B cell (primary cell): Measurements from ENCODE around the gene MANBA. TPM values are rescaled to one million over a fixed set of nuclear protein-coding genes. Genes with fewer than 3 reads are reported as not detected.

Experiments used
- ATAC-seq: fragments of 200-7000 bp; cut with Tn5 transposase; one replicate; pipeline ENCODE4 v1.10.0; 2021; ENCODE audit warnings: low read depth, mild to moderate bottlenecking, moderate number of reproducible peaks, moderate library complexity
- CTCF ChIA-PET: fragments of 350-600 bp; sonication (Branson Sonifier 250); formaldehyde crosslinking; loops from one replicate; lab custom pipeline; 2021; ENCODE audit warnings: antibody characterized with exemption, inconsistent platforms; lab: Charles Lee
- POLR2A ChIA-PET: fragments of 350-600 bp; sonication (Branson Sonifier 250); formaldehyde crosslinking; loops from one replicate; lab custom pipeline; 2021; ENCODE audit warnings: antibody characterized with exemption; lab: Charles Lee
- DNase-seq: peaks from one replicate; pipeline ENCODE4 v3.0.0; 2013
- H2AFZ ChIP-seq: 2 replicates; pipeline ENCODE4 v1.6.1; 2012; ENCODE audit warnings: mild to moderate bottlenecking, low read depth, low read length; ENCODE audit not compliant: insufficient read depth, poor library complexity, severe bottlenecking
- H3K27ac ChIP-seq, 2 donors: 1 replicate in 1 of 2; 2 replicates in 1 of 2; pipeline ENCODE4 v1.5.1; 2012 to 2013; ENCODE audit warnings: low read length in 2 of 2, mild to moderate bottlenecking in 2 of 2, moderate library complexity in 1 of 2
- H3K27me3 ChIP-seq, 4 experiments: fragments of 200-600 bp in 1 of 4; sonication (generic) in 1 of 4; replicated peaks in 1 of 4; 1 replicate in 2 of 4; 2 replicates in 2 of 4; pipeline versions ENCODE4 v1.6.1 to v1.7.0; 2013 to 2016; ENCODE audit warnings: low read length in 3 of 4, mild to moderate bottlenecking in 2 of 4, mixed read lengths in 1 of 4, moderate library complexity in 1 of 4; ENCODE audit not compliant: insufficient read depth in 4 of 4, control insufficient read depth in 3 of 4; ENCODE audit errors: control extremely low read depth in 1 of 4
- H3K36me3 ChIP-seq, 2 experiments: replicated peaks in 1 of 2; 1 replicate in 1 of 2; 2 replicates in 1 of 2; pipeline versions ENCODE4 v1.6.1 to v1.7.1; 2013; ENCODE audit warnings: low read length in 1 of 2; ENCODE audit not compliant: insufficient read depth in 2 of 2, control insufficient read depth in 1 of 2; ENCODE audit errors: control extremely low read depth in 1 of 2, extremely low read depth in 1 of 2
- H3K4me1 ChIP-seq, 2 donors: fragments of 200-600 bp in 1 of 2; sonication (generic) in 1 of 2; 1 replicate in 1 of 2; 2 replicates in 1 of 2; pipeline versions ENCODE4 v1.5.1 to v1.6.1; 2013 to 2017; ENCODE audit warnings: low read length in 2 of 2; ENCODE audit not compliant: control insufficient read depth in 2 of 2, insufficient read depth in 2 of 2
- H3K4me2 ChIP-seq: replicated peaks from 2 replicates; pipeline ENCODE3; 2012; ENCODE audit warnings: mild to moderate bottlenecking, low read depth, low read length; ENCODE audit not compliant: poor library complexity, severe bottlenecking
- H3K4me3 ChIP-seq, 5 experiments: fragments of 200-600 bp in 1 of 5; sonication (generic) in 1 of 5; 1 replicate in 3 of 5; 2 replicates in 2 of 5; pipeline versions ENCODE4 v1.5.1 to v1.7.0; 2011 to 2016; ENCODE audit warnings: low read length in 4 of 5, mild to moderate bottlenecking in 4 of 5, low read depth in 2 of 5, control low read depth in 1 of 5, moderate library complexity in 1 of 5; ENCODE audit not compliant: insufficient read depth in 1 of 5; ENCODE audit errors: control extremely low read depth in 1 of 5, extremely low read depth in 1 of 5
- H3K79me2 ChIP-seq: fragments of 200-600 bp; sonication (generic); one replicate; pipeline ENCODE4 v1.6.0; 2016; ENCODE audit warnings: low read length; ENCODE audit not compliant: control insufficient read depth, insufficient read depth
- H3K9ac ChIP-seq: fragments of 200-600 bp; sonication (generic); 2 replicates; pipeline ENCODE4 v1.6.1; 2017; ENCODE audit warnings: mild to moderate bottlenecking, low read length, moderate library complexity
- H3K9me3 ChIP-seq, 3 donors: one replicate each; pipeline versions ENCODE4 v1.6.1 to v1.7.1; 2013; ENCODE audit warnings: low read length in 2 of 3; ENCODE audit not compliant: control insufficient read depth in 2 of 3, insufficient read depth in 1 of 3; ENCODE audit errors: control extremely low read depth in 1 of 3
- H4K20me1 ChIP-seq: 2 replicates; pipeline ENCODE4 v1.6.0; 2012; ENCODE audit warnings: mild to moderate bottlenecking, low read length; ENCODE audit not compliant: insufficient read depth, control insufficient read depth, poor library complexity, severe bottlenecking
- H3K27ac Mint-ChIP-seq: one replicate; pipeline ENCODE4 v1.8.0; 2021; ENCODE audit warnings: mixed read lengths
- H3K27me3 Mint-ChIP-seq: one replicate; pipeline ENCODE4 v1.8.0; 2021; ENCODE audit warnings: mixed read lengths
- H3K4me1 Mint-ChIP-seq: one replicate; pipeline ENCODE4 v1.8.0; 2021; ENCODE audit warnings: mixed read lengths
- H3K4me3 Mint-ChIP-seq: one replicate; pipeline ENCODE4 v1.8.0; 2021; ENCODE audit warnings: mixed read lengths
- H3K9me3 Mint-ChIP-seq: one replicate; pipeline ENCODE4 v1.8.0; 2022; ENCODE audit warnings: mixed read lengths; ENCODE audit not compliant: insufficient read depth
- EZH2 ChIP-seq: IDR thresholded peaks from 2 replicates; pipeline ENCODE4 v1.6.1; 2012; ENCODE audit warnings: borderline replicate concordance, low read depth, mild to moderate bottlenecking, moderate library complexity, low read length; ENCODE audit not compliant: insufficient read depth, poor library complexity, severe bottlenecking
- WGBS: methylation state at CpG from one replicate; pipeline ENCODE4 v1.1.5; 2013; ENCODE audit warnings: missing lambda C conversion rate; ENCODE audit not compliant: insufficient coverage; 5-methylcytosine and 5-hydroxymethylcytosine counted together
- intact Hi-C: fragments of 100-400 bp; cut with micrococcal nuclease; formaldehyde crosslinking; loops from one replicate; pipeline ENCODE4 v1.10.0; 2022
- polyA plus RNA-seq: library from polyadenylated mRNA; depleted of rRNA; stranded (reverse); fragments of >200 nt; gene quantifications from 2 replicates; pipeline ENCODE4 v1.2.3, GENCODE V29; 2012
- total RNA-seq, 2 donors: library from RNA; stranded (reverse); fragments of 120-200 nt in 1 of 2; gene quantifications; 1 replicate in 1 of 2; 2 replicates in 1 of 2; pipeline versions ENCODE4 v1.2.3 to v1.2.4, GENCODE V29; 2013 to 2022
- TF ChIP-seq, protein P1 (sequence below): fragments of 200-600 bp; IDR thresholded peaks from one replicate; pipeline ENCODE4 v1.8.0; 2022; ENCODE audit warnings: antibody characterized with exemption, mild to moderate bottlenecking

MANBA gene
- total and polyA plus RNA-seq, 2 donors (not counting 1 experiment from before 2014, with no cell fraction given), result 91.6 to 119 TPM

DNA sequence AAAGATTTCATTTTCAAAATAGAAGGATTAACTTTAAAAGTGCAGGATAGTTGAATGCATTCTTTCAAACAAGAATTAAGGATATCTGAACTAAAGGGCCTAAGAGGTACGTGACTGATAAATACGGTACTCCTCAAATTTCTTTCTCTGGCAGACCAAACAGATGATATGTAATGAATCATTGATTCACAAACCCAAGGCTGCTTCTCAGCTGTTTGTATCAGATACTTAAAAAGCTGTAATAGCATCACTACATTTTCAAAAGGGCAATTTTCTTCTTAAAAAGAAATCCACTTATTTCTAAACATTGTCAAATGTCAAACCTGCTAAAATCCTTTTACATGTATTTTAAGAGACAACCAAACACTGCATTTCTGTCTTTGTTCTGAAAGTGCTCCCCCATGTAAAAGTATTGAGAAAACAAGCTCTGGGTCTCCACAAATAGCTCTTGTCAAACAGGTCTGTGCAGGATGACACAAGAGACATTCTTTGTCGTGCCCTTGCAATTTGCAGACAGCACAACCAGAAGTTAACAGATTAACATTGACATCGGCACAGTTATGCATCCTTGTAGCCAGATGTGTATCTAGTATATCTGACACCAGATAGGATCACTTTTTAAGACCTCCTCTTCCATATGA lies 82.0 kb downstream of the MANBA start:
- ATAC-seq (no peak), DNase-seq (no peak)
- Histone ChIP-seq H3K4me2 (no peak overlapping the region), H3K4me1 (no peaks in the 10 kb centered on the region), H2AFZ (no peak overlapping the region), H4K20me1 (no peaks in the 10 kb centered on the region), H3K27me3 (no peaks in the 10 kb centered on the region), H3K79me2 (no peaks in the 10 kb centered on the region), H3K27ac (no peak overlapping the region), H3K36me3 (peaks cover 6 to 26% of the 10 kb centered on the region in 2 experiments), H3K4me3 (no peak overlapping the region), H3K9ac (no peak overlapping the region), H3K9me3 (no peaks in the 10 kb centered on the region)
- POLR2A ChIA-PET, result no interaction called here
- intact Hi-C loops, result no loop called here
- Mint-ChIP-seq H3K4me3 (no peak overlapping the region), H3K27ac (no peak overlapping the region), H3K27me3 (no peaks in the 10 kb centered on the region), H3K9me3 (no peaks in the 10 kb centered on the region), H3K4me1 (no peaks in the 10 kb centered on the region)
- WGBS, result 100% methylated on average over 1 of the region's 4 CpGs
- TF ChIP-seq, protein P1, sequence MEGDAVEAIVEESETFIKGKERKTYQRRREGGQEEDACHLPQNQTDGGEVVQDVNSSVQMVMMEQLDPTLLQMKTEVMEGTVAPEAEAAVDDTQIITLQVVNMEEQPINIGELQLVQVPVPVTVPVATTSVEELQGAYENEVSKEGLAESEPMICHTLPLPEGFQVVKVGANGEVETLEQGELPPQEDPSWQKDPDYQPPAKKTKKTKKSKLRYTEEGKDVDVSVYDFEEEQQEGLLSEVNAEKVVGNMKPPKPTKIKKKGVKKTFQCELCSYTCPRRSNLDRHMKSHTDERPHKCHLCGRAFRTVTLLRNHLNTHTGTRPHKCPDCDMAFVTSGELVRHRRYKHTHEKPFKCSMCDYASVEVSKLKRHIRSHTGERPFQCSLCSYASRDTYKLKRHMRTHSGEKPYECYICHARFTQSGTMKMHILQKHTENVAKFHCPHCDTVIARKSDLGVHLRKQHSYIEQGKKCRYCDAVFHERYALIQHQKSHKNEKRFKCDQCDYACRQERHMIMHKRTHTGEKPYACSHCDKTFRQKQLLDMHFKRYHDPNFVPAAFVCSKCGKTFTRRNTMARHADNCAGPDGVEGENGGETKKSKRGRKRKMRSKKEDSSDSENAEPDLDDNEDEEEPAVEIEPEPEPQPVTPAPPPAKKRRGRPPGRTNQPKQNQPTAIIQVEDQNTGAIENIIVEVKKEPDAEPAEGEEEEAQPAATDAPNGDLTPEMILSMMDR, result no peak
- TF ChIP-seq EZH2, result no peak
- CTCF ChIA-PET, result no interaction called here

DNA sequence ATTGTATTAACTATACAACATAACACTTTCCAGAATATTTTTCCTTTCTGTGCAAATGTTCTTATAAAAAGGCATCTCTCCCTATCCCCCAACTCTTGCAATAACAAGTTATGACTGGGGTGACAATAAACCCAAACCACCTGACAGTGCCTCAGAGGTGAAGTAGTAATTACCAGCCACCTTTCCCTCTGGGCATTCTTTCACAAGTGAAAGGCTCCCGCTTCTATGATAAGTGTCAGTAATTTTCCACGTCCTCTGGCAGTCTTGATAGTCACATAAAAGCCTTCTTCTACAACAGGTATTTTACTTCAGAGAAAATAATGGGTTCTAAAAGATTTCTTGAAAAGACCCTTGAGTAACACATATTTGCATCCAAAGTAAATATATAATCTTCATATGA lies 82.7 kb downstream of the MANBA start:
- peaks cover 6 to 25% of the 10 kb centered on the region in 2 experiments for H3K36me3 ChIP-seq
- intact Hi-C loops, result no loop called here
- no peaks in the 10 kb centered on the region for H3K27me3 Mint-ChIP-seq

More for the DNA sequence above, 82.7 kb downstream of the MANBA start:
- Mint-ChIP-seq H3K4me3 (no peak overlapping the region), H3K27ac (no peak overlapping the region), H3K4me1 (no peaks in the 10 kb centered on the region), H3K9me3 (no peaks in the 10 kb centered on the region)
- Histone ChIP-seq H3K4me1 (no peaks in the 10 kb centered on the region), H4K20me1 (no peaks in the 10 kb centered on the region), H3K4me2 (no peak overlapping the region), H3K9ac (no peak overlapping the region), H3K27ac (no peak overlapping the region), H3K9me3 (no peaks in the 10 kb centered on the region), H3K27me3 (no peaks in the 10 kb centered on the region), H2AFZ (no peak overlapping the region), H3K79me2 (no peaks in the 10 kb centered on the region), H3K4me3 (no peak overlapping the region)
- TF ChIP-seq, protein P1, result no peak
- TF ChIP-seq EZH2, result no peak
- CTCF ChIA-PET, result no interaction called here
- POLR2A ChIA-PET, result no interaction called here
- DNase-seq, result no peak
- WGBS, result no CpG with 5 or more reads among the region's 2 CpGs
- no peak for ATAC-seq
